Parathyroid adenoma (tissue), 2 donors: ENCODE measurements around the gene DCDC1.
A peak's percentile ranks its signal among the peaks of the same experiment; 100 is the strongest.

Experiments used
- H2AFZ ChIP-seq: fragments of 300-600 bp; sonication (generic); one replicate; pipeline ENCODE4 v1.7.0; 2017; ENCODE audit warnings: antibody characterized with exemption, mild to moderate bottlenecking
- H3K27ac ChIP-seq: fragments of 300-600 bp; sonication (generic); one replicate; pipeline ENCODE4 v1.7.0; 2017
- H3K27me3 ChIP-seq: fragments of 300-600 bp; sonication (generic); one replicate; pipeline ENCODE4 v1.7.0; 2017; ENCODE audit warnings: low read length; ENCODE audit not compliant: control insufficient read depth, insufficient read depth
- H3K36me3 ChIP-seq: fragments of 300-600 bp; sonication (generic); one replicate; pipeline ENCODE4 v1.7.0; 2017; ENCODE audit warnings: low read length; ENCODE audit not compliant: control insufficient read depth, insufficient read depth
- H3K4me1 ChIP-seq: fragments of 300-600 bp; sonication (generic); one replicate; pipeline ENCODE4 v1.7.0; 2017; ENCODE audit warnings: control low read depth
- H3K4me2 ChIP-seq: fragments of 300-600 bp; sonication (generic); one replicate; pipeline ENCODE4 v1.7.0; 2017; ENCODE audit warnings: low read length
- H3K4me3 ChIP-seq: fragments of 300-600 bp; sonication (generic); one replicate; pipeline ENCODE4 v1.7.0; 2017; ENCODE audit warnings: low read depth, low read length
- H3K79me2 ChIP-seq: fragments of 300-600 bp; sonication (generic); one replicate; pipeline ENCODE4 v1.7.0; 2017; ENCODE audit warnings: control low read depth
- H3K9ac ChIP-seq: fragments of 300-600 bp; sonication (generic); one replicate; pipeline ENCODE4 v1.7.0; 2017; ENCODE audit warnings: mild to moderate bottlenecking
- H3K9me3 ChIP-seq: fragments of 300-600 bp; sonication (generic); one replicate; pipeline ENCODE4 v1.7.0; 2017; ENCODE audit warnings: low read length; ENCODE audit not compliant: control insufficient read depth
- TF ChIP-seq, protein P1 (sequence below): fragments of 300-600 bp; sonication (generic); IDR thresholded peaks from one replicate; pipeline ENCODE4 v1.7.0; 2017; ENCODE audit warnings: antibody characterized with exemption, mild to moderate bottlenecking
- donor health status: primary hyperparathyroidism.

The DCDC1 gene

DNA sequence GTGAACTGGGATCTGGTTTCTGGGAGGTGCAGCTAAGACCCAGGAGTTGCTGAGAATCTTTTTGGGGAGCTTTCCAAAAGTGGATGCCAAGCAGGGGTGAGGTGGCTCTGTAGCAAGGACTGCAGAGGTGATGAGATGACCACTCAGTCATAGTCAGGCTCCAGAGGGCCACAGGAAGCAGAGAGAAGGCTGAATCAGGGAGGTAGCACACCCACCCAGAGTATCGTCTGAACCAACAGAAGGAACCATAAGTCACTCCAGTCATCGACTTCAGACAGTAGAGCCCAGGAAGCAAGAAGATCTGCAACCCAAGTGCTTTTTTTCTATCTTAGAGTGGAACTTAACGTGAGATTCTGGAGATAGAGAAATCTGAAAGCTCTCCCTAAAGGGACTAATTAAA is 447.7 kb downstream of the DCDC1 start:
- Histone ChIP-seq H3K4me3 (no peak overlapping the region), H3K4me2 (no peak overlapping the region), H3K9ac (no peak overlapping the region), H3K27ac (no peak overlapping the region), H3K9me3 (no peaks in the 10 kb centered on the region), H3K27me3 (no peaks in the 10 kb centered on the region), H3K4me1 (no peaks in the 10 kb centered on the region), H3K36me3 (no peaks in the 10 kb centered on the region), H3K79me2 (no peaks in the 10 kb centered on the region), H2AFZ (no peak overlapping the region)
- TF ChIP-seq, protein P1, sequence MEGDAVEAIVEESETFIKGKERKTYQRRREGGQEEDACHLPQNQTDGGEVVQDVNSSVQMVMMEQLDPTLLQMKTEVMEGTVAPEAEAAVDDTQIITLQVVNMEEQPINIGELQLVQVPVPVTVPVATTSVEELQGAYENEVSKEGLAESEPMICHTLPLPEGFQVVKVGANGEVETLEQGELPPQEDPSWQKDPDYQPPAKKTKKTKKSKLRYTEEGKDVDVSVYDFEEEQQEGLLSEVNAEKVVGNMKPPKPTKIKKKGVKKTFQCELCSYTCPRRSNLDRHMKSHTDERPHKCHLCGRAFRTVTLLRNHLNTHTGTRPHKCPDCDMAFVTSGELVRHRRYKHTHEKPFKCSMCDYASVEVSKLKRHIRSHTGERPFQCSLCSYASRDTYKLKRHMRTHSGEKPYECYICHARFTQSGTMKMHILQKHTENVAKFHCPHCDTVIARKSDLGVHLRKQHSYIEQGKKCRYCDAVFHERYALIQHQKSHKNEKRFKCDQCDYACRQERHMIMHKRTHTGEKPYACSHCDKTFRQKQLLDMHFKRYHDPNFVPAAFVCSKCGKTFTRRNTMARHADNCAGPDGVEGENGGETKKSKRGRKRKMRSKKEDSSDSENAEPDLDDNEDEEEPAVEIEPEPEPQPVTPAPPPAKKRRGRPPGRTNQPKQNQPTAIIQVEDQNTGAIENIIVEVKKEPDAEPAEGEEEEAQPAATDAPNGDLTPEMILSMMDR = no peak

GRCh38 chr11:30919389-30920152 is 450.0 kb downstream of the DCDC1 start:
- Histone ChIP-seq H3K9ac (no peak overlapping the region), H3K4me1 (no peaks in the 10 kb centered on the region), H3K36me3 (no peaks in the 10 kb centered on the region), H2AFZ (no peak overlapping the region), H3K4me3 (no peak overlapping the region), H3K27me3 (no peaks in the 10 kb centered on the region), H3K4me2 (no peak overlapping the region), H3K79me2 (no peaks in the 10 kb centered on the region), H3K27ac (no peak overlapping the region), H3K9me3 (no peaks in the 10 kb centered on the region)
- TF ChIP-seq, protein P1 = no peak

DNA sequence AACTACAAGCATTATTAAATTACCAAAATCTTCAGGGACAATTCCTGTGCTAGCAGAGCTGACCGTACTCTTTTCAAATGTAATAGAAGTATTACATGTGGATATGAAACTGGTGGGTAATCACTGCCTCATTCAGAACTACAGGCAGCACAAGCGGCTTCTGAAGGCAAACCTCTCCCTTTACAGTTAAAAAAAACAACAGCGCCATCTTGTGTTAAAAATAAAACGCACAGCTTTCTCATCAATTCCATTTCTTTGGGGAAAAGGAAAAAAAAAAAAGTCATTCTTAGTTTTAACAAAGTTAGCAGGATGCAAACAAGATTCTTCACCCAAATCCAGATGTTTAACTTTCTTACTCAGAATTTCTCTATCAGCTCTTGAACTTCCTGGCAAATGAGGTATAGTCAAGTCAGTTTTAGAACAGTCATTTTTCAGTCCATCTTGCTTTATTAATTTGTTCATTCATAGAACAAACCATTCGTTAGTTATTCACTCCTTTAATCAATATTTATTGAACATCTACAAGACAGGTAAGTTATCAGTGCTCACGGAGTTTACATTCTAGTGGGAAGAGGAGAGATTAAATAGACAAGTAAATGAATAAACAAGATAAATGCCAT is 451.6 kb downstream of the DCDC1 start:
- H3K4me3 ChIP-seq = no peak overlapping the region
- H3K9me3 ChIP-seq = no peaks in the 10 kb centered on the region
- no peak overlapping the region for H3K4me2 ChIP-seq
- no peak overlapping the region for H3K27ac ChIP-seq
- H2AFZ ChIP-seq = no peak overlapping the region
- TF ChIP-seq, protein P1 = peak; percentile 55
- H3K79me2 ChIP-seq = no peaks in the 10 kb centered on the region
- H3K4me1 ChIP-seq = no peaks in the 10 kb centered on the region
- H3K9ac ChIP-seq = no peak overlapping the region
- no peaks in the 10 kb centered on the region for H3K27me3 ChIP-seq
- H3K36me3 ChIP-seq = no peaks in the 10 kb centered on the region

DNA sequence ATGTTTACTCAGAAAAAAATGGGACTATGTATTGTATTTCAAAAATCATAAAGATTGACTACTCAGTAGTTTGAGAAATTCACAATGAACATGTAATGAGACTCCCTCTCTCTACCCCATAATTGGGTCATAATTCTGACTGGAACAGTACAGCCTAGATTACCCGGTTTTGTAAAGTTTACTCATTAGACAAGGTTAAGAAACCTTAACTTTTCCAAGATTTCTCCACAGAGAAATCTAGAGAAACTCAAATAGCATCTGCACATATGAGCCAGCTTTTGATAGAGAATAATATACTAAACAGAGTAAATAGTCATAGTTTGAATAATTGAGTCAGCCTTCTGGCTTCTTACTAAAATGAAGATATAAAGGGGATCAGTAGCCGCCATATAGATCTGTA is 452.3 kb downstream of the DCDC1 start:
- Histone ChIP-seq H3K9ac (no peak overlapping the region), H3K79me2 (no peaks in the 10 kb centered on the region), H3K27me3 (no peaks in the 10 kb centered on the region), H3K4me1 (no peaks in the 10 kb centered on the region), H3K4me3 (no peak overlapping the region), H3K4me2 (no peak overlapping the region), H3K9me3 (no peaks in the 10 kb centered on the region), H3K27ac (no peak overlapping the region), H2AFZ (no peak overlapping the region), H3K36me3 (no peaks in the 10 kb centered on the region)
- TF ChIP-seq, protein P1 = no peak
